Type B pancreatic cell (in vitro differentiated cells): ENCODE results near the gene RTL10. TPM values are rescaled to one million over a fixed set of nuclear protein-coding genes. Genes with fewer than 3 reads are reported as not detected.

Experiments
- DNase-seq: peaks from one replicate; pipeline ENCODE4 v3.0.0; 2021; ENCODE audit warnings: mixed read lengths; ENCODE audit not compliant: unreplicated experiment; ENCODE audit errors: extremely low spot score
- H3K27ac Mint-ChIP-seq: 2 replicates; pipeline ENCODE4 v1.8.0; 2021; ENCODE audit warnings: mild to moderate bottlenecking, mixed read lengths
- H3K27me3 Mint-ChIP-seq: 2 replicates; pipeline ENCODE4 v1.8.0; 2021; ENCODE audit warnings: mixed read lengths
- H3K36me3 Mint-ChIP-seq: 2 replicates; pipeline ENCODE4 v1.8.0; 2021; ENCODE audit warnings: mixed read lengths
- H3K4me1 Mint-ChIP-seq: one replicate; pipeline ENCODE4 v1.8.0; 2021; ENCODE audit warnings: mixed read lengths; ENCODE audit not compliant: unreplicated experiment
- H3K4me3 Mint-ChIP-seq: 2 replicates; pipeline ENCODE4 v1.8.0; 2021; ENCODE audit warnings: mild to moderate bottlenecking, mixed read lengths
- H3K9me3 Mint-ChIP-seq: 2 replicates; pipeline ENCODE4 v1.8.0; 2021; ENCODE audit warnings: mixed read lengths
- CTCF ChIP-seq: fragments of 200-600 bp; sonication (generic); conservative IDR thresholded peaks from 2 replicates; pipeline ENCODE4 v1.5.0; 2021; ENCODE audit warnings: antibody characterized with exemption, mild to moderate bottlenecking
- total RNA-seq: library from RNA; stranded (reverse); gene quantifications from 2 replicates; pipeline ENCODE4 v1.2.1, GENCODE V29; 2021; ENCODE audit warnings: low replicate concordance

RTL10 gene
- total RNA-seq, 1 donor from 2014 or later: 28.8 TPM

GRCh38 chr22:19843107-19843856 is 11.4 kb downstream of the RTL10 start:
- no peak overlapping the region for H3K4me3 Mint-ChIP-seq
- peaks cover 7% of the 10 kb centered on the region for H3K36me3 Mint-ChIP-seq
- no peak for DNase-seq
- no peaks in the 10 kb centered on the region for H3K27me3 Mint-ChIP-seq
- H3K4me1 Mint-ChIP-seq: peaks cover 32% of the 10 kb centered on the region
- H3K9me3 Mint-ChIP-seq: no peaks in the 10 kb centered on the region
- peak overlapping the region; percentile 13 for H3K27ac Mint-ChIP-seq
- no peak for TF ChIP-seq CTCF

- Mint-ChIP-seq H3K9me3 (no peaks in the 10 kb centered on the region), H3K4me1 (peaks cover 32% of the 10 kb centered on the region), H3K27me3 (no peaks in the 10 kb centered on the region), H3K27ac (peak overlapping the region; percentile 13), H3K4me3 (no peak overlapping the region), H3K36me3 (peaks cover 2% of the 10 kb centered on the region)
- DNase-seq: peak; percentile 65
- no peak for TF ChIP-seq CTCF
These were observed 12.1 kb downstream of the RTL10 start for GRCh38 chr22:19842393-19843106.

- H3K4me3 Mint-ChIP-seq: no peak overlapping the region
- H3K4me1 Mint-ChIP-seq: peaks cover 32% of the 10 kb centered on the region
- H3K36me3 Mint-ChIP-seq: no peaks in the 10 kb centered on the region
- H3K27me3 Mint-ChIP-seq: no peaks in the 10 kb centered on the region
- H3K27ac Mint-ChIP-seq: no peak overlapping the region
- TF ChIP-seq CTCF: no peak
- no peaks in the 10 kb centered on the region for H3K9me3 Mint-ChIP-seq
- DNase-seq: no peak
These were observed 12.9 kb downstream of the RTL10 start for GRCh38 chr22:19841641-19842392.

GRCh38 chr22:19840955-19841640 is 13.6 kb downstream of the RTL10 start:
- no peak overlapping the region for H3K4me3 Mint-ChIP-seq
- H3K27ac Mint-ChIP-seq: no peak overlapping the region
- TF ChIP-seq CTCF: no peak
- no peaks in the 10 kb centered on the region for H3K27me3 Mint-ChIP-seq
- H3K9me3 Mint-ChIP-seq: no peaks in the 10 kb centered on the region
- H3K4me1 Mint-ChIP-seq: peaks cover 30% of the 10 kb centered on the region
- no peaks in the 10 kb centered on the region for H3K36me3 Mint-ChIP-seq
- DNase-seq: no peak

- no peaks in the 10 kb centered on the region for H3K27me3 Mint-ChIP-seq
These were observed 14.6 kb downstream of the RTL10 start for GRCh38 chr22:19840059-19840458.

More at GRCh38 chr22:19840059-19840458, 14.6 kb downstream of the RTL10 start:
- Mint-ChIP-seq H3K4me1 (peaks cover 24% of the 10 kb centered on the region), H3K27ac (no peak overlapping the region), H3K36me3 (no peaks in the 10 kb centered on the region), H3K4me3 (no peak overlapping the region), H3K9me3 (no peaks in the 10 kb centered on the region)
- DNase-seq: no peak
- no peak for TF ChIP-seq CTCF
